Activated CD8-positive, alpha-beta memory T cell treated with anti-CD3 and anti-CD28 coated beads, Interleukin-2, amount 50 U/mL, for 1 hour (primary cell): Measurements from ENCODE around the gene INMT.
"Not testable (repeated sequence)": the region's sequence is repeated elsewhere in the genome, so short reads cannot be mapped to it uniquely, and the experiment has no call there.

Experiments used
- DNase-seq: peaks from one replicate; pipeline ENCODE4 v3.0.0-alpha.2; 2020; ENCODE audit errors: extremely low read depth

INMT gene

DNA sequence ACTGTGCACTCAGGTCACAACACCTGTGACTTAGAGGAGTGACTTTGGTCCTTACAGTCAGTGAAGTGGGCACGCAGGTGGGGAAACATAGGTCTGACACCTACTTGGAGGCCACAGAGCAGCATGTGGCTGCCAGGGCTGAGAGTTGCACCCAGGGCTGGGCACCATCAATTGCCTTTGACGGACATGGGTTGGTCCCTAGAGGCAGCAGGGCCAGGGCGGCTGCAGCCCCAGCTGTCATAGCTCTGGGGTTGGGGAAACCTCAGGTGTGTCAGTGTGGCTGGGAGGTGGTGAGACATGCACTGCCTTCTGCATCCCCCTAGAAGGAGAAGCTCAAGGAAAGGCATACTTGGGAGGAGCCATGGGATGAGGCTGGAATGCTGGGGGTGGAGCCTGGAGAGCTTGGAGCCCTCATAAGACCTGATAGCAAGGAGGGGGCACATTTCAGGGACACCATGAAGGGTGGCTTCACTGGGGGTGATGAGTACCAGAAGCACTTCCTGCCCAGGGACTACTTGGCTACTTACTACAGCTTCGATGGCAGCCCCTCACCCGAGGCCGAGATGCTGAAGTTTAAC is at the start of gene INMT:
Gene INMT (plus strand): TSS at position 440 of the 578 bp plus-strand sequence. CDS start 16 bp downstream, at position 456.
- no peak for DNase-seq

DNA sequence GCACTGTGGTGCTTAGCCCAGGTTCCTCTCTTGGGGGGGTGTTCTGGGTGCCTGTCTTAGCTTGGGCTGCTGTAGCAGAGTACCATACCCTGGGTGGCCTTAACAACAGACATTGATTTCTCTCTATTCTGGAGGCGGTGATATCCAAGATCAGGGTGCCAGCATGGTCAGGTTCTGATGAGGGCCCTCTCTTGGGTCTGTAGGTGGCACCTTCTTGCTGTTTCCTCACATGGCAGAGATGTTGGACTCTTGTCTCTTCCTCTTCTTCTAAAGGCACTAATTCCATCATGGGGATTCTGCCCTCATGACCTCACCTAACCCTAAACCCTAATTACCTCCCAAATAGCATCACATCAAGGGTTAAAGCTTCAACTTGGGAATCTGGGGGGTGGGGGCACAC is 49.7 kb upstream of the INMT start:
- no peak for DNase-seq

DNA sequence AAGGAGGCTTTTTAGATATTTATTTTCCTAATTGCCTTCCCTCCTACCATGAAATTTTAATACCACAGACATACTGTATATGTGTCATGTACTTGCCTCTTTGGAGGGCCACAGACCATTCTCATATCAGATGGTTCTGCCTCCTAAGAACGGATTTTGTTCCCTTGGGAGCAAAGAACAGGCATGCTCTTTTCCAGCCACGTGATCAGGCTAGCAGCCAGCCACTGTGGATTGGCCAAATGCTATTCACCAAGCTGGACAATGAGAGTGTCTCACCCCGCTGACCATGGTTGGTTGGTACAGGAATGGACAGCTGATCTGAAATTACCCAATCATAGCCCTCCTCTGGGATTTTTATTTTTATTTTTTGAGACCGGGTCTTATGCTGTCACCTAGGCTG is 48.2 kb upstream of the INMT start:
- DNase-seq: no peak

- DNase-seq: no peak
These were observed 46.9 kb upstream of the INMT start for GRCh38 chr7:30705008-30705407.

DNA sequence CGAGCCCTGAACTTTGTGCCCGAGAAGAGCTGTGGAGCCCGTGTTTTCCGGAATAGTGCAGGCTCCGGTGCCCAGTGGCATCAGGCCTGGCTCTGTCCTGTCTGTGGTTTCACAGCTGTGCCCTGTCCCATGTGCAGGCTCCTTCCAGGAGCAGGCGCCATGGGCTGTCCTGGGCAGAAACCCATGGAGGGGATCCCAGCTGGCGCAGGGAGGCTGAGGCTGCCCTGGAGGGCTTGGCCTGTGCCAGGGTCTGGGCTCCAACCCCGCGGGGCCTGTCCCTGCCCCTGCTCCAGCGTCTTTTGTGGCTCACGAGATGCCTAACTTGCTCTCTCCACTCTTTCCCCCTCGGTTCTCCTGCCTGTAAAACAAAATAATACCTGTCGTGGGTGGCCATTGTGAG is 46.3 kb upstream of the INMT start:
- DNase-seq: no peak

DNA sequence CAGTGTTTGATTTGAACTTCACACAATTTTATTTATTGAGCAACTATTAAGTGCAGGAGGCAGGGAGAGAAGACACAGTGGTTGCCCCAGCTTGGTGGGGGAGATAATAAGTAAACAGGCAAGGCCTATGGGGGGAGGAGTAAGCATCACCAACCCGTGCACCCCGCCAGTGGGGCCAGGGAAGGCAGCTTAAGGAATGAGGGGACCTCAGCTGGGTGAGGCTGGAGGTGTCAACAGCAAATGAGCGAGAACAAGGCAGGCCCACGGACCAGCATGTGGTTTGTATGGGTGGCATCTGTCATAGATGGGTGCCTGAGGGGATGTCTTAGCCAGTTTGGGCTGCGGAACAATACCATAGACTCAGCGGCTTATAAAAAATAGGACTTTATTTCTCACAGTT is 45.6 kb upstream of the INMT start:
- no peak for DNase-seq

- DNase-seq: no peak
These were observed 45.0 kb upstream of the INMT start for GRCh38 chr7:30706908-30707307.

- DNase-seq: no peak
These were observed 44.3 kb upstream of the INMT start for GRCh38 chr7:30707391-30708357.

- DNase-seq: no peak
These were observed 43.5 kb upstream of the INMT start for GRCh38 chr7:30708412-30708811.

- DNase-seq: no peak
These were observed 43.0 kb upstream of the INMT start for GRCh38 chr7:30708983-30709382.

DNA sequence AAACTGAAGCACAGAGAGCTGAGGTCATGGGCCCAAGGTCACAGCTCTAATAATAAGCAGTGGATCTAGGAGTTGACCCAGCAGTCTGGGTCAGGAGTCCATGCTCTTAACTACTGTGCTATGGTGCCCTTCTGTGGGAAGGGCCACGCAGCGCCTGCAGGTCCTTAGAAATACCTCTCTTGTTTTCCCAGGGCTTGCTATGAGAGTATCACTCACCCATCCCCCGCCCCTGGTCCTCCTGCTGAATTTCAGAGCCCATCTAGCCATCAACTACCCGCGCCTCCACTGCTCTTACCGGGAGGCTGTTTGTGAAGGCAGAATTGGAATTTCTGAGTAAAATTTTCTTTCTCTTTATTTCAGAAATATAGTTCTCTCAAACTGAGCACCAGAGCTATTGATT is 42.4 kb upstream of the INMT start:
- DNase-seq: no peak

GRCh38 chr7:30710669-30711068 is 41.3 kb upstream of the INMT start:
- no peak for DNase-seq

DNA sequence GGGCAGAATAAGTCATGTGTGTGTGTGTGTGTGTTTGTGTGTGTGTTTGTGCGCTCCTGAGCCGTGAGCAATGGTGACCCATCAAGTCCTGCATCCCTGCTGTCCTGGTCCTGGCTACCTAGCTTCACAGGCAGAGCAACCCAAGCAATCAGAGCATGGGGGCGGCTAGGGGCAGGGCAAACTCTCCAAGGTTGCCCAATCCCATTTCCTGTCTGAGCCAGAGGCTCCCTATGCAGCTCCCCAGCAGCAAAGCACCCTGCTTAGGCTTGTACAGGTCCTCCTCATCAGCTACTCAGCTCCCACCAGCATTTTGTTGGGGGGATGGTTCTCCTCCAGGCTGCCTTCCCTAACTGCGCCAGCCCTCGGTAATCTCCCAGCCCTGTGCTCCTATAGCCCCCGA is 38.5 kb upstream of the INMT start:
- no peak for DNase-seq

DNA sequence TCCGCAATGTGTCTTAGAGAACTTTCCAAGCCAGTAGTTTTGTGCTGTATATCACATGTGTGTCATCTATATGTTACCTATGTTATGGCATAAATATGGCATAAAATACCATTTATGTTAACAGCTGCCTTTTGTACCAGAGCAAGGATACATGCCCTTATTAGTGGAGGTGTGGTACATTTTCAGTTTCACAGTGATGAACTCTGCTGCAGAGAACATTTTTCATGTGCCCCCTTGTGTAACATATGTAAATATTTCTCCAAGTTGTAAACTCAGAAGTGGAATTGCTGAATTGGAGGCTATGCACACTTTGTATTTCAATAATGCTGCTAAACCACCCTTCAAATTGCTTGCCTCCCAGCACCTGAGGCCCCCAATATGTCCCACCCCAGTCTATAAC is 37.8 kb upstream of the INMT start:
- no peak for DNase-seq

GRCh38 chr7:30717181-30717580 is 34.8 kb upstream of the INMT start:
- no peak for DNase-seq

DNA sequence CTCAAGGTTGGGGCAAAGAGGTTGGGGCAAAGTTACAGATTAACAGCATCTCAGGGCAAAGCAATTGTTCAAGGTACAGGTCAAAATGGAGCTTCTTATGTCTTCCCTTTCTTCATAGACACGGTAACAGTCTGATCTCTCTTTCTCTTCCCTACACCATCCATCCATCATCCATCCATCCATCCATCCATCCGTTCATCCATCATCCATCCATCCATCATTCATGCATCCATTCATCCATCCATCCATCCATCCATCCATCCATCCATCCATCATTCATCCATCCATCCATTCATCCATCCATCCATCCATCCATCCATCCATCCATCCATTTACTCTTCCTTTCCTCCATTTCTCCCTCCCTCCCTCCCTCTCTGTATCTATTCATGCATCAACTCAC is 32.5 kb upstream of the INMT start:
- not testable (repeated sequence) for DNase-seq

DNA sequence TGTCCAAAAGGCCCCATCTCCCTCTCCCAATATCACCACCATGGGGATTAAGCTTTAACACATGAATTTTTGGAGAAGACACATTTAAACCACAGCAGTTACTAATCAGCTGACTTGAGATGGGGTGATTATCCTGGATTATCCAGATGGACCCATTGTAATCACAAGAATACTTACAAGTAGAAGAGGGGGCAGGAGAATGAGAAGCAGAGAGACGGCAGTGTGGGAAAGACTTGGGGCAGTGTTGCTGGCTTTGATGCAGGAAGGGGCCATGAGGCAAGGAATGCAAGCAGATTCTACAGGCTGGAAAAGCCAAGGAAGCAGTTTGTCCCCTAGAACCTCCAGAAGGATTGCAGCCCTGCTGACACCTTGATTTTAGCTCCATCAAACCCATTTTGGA is 30.7 kb upstream of the INMT start:
- DNase-seq: no peak

DNA sequence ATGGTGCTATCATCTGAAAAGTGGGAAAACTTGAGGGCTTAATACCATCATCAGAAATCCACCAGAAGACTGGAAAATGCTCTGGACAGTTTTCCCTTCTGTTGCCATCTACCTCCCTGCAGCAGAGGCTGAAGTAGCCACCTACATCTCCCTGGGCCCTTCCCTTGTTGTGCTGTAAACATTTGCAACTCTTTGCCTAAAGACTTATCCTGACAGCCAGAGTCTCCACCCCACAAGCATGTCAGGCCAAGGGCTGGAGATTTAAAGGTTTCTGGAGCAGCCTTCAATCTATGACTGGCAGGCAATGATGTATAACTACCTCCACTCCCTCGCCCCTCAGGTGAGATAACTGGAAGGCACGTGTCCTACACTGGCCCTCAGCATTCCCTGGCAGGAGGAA is 29.7 kb upstream of the INMT start:
- DNase-seq: no peak

DNA sequence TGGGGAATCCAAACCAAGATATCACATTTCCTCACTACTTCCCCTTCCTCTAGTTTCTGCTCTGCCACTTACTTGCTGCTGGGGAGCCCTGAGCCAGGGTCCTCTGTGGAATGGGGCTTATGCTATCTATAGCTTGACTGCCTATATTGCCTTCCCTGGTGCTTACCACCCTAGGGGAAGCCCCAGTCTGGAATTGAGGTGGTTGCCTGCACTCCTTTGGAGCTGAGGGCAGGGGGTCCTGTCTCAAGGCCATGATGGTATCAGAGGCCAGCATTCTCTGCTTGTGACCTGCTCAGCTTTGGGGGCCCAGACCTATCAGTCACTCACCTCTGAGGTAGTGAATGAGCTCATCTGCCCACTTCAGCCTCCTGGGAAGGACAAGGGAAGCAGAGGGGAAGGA is 29.3 kb upstream of the INMT start:
- no peak for DNase-seq

DNA sequence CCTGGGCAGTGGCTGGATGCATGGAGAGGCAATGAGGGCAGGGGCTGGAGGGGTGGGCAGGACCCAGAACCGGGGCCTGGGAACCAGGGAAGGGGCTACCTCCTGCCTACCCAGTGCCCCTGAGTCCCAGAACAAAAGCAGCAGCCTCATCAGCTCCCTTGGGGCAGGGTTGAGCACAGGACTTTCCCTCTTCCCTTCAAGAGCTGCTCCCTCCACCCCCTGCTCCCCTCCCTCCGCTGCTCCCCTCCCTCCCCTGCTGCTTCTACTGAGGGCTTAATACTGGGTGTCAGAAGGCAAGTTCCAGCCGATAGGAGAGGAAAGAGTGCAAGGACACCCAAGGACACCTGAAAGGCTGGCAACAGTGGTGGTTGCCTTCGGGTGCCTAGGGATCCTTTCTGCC is 28.2 kb upstream of the INMT start:
- no peak for DNase-seq

- DNase-seq: no peak
These were observed 25.5 kb upstream of the INMT start for GRCh38 chr7:30726296-30727006.

GRCh38 chr7:30727061-30727945 is 24.6 kb upstream of the INMT start:
- no peak for DNase-seq
